ENCODE results near the gene NEDD4L. TPM values are rescaled to one million over a fixed set of nuclear protein-coding genes. Genes with fewer than 3 reads are reported as not detected.

Gene NEDD4L
- total RNA-seq, 4 donors from 2014 or later = 16.2 to 63.0 (median 30.4) TPM

DNA sequence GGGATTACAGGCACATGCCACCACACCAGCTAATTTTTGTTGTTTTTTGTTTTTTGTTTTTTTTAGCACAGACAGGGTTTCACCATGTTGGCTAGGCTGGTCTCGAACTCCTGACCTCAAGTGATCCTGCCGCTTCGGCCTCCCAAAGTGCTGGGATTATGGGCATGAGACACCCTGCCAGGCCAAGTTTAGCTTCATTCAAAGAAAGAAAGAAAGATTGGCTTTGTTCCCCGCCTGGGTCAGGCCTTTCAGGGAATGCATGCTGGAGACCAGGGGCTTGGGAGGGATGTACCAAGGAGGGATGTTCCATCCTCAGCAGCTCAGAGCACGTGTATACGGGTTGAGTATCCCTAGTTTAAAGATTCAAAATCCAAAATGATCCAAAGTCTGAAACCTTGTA, 301.8 kb downstream of the NEDD4L start:
- no peak for DNase-seq (ENCODE audit: low spot score)
- ATAC-seq (ENCODE audit: low FRiP score) = no peak
- TF ChIP-seq, protein P1, sequence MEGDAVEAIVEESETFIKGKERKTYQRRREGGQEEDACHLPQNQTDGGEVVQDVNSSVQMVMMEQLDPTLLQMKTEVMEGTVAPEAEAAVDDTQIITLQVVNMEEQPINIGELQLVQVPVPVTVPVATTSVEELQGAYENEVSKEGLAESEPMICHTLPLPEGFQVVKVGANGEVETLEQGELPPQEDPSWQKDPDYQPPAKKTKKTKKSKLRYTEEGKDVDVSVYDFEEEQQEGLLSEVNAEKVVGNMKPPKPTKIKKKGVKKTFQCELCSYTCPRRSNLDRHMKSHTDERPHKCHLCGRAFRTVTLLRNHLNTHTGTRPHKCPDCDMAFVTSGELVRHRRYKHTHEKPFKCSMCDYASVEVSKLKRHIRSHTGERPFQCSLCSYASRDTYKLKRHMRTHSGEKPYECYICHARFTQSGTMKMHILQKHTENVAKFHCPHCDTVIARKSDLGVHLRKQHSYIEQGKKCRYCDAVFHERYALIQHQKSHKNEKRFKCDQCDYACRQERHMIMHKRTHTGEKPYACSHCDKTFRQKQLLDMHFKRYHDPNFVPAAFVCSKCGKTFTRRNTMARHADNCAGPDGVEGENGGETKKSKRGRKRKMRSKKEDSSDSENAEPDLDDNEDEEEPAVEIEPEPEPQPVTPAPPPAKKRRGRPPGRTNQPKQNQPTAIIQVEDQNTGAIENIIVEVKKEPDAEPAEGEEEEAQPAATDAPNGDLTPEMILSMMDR (IDR thresholded peaks at IDR 0.05) = no peak

DNA sequence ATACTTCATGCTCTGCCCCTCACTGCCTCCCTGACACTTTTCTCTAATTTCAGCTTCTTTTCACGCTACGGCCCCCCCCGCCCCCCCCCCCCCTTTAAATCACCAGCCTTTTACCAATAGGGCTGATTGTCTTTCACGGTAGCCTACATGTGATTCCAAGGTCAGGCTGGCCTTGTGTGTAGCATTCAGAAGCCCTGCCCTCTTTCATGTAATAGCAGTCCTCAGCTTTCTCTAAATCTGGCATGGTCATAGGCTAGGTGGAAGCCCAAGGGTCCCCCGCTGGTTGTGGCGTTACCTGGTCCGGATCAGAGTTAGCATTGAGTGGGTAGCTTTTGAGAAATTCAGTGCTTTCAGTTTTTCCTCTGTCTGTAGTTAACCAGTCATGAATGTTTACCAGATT, 303.1 kb downstream of the NEDD4L start:
- ATAC-seq (ENCODE audit: low FRiP score) = no peak

DNA sequence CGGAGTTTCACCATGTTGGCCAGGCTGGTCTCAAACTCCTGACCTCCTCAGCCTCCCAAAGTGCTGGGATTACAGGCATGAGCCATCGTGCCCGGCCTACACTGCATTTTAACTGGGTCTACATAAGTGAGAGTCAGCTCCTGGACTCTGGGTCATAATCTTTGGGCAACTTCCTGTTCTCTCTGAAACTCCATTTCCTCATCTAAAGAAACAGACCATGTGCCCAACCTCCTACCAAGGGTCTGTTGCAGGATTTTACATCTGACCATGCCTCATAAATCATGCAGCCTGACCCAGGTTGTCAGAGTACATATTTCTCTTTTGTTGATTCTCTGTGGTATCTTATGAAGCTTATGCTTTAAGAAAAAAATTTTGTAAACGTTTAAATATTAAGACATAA, 304.5 kb downstream of the NEDD4L start:
- DNase-seq (ENCODE audit: low spot score) (no peak), ATAC-seq (ENCODE audit: low FRiP score) (no peak)
- TF ChIP-seq, protein P1 (IDR thresholded peaks at IDR 0.05) = no peak

More for the DNA sequence above, 303.1 kb downstream of the NEDD4L start:
- TF ChIP-seq, protein P1 (IDR thresholded peaks at IDR 0.05) = no peak
- no peak for DNase-seq (ENCODE audit: low spot score)

DNA sequence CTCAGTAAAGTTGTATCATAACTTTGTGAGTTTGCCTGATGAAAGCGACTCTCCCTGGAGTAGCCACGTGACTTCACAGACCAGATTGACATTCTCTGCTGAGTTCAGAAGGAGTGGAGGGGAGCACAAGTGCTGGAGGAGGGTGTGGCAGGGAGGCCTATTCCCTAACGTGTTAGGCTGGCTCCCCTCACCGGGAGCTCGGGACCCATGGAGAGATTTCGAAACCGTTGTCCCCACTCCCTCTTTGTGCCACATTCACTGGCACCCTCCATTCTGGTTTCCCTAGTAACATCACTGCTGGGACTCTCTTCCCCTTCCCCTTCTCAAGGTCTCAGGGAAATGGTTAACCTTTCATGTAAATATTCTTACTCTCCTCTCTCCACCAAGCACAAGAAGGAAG, 304.9 kb downstream of the NEDD4L start:
- TF ChIP-seq, protein P1 (IDR thresholded peaks at IDR 0.05) = no peak
- ATAC-seq (ENCODE audit: low FRiP score) = no peak
- no peak for DNase-seq (ENCODE audit: low spot score)

DNA sequence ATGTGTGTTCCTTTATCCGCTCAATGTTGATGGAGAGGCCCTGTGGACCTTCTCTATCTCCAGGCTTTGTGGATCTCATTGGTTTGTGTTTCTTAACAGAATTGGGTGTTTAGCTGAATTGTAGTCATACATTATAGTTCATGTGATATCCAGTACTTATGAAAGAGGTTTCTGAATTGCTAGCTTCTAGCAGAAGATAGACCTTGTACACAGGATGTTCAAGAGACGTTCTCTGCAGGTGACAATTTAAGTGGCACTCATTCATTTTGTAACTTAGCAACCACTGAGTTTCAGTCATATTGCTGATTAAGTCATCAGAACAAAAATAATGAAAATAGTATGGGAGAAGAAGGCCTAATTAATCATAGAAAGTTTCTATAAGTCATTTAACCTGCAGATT, 305.6 kb downstream of the NEDD4L start:
- ATAC-seq (ENCODE audit: low FRiP score) (no peak), DNase-seq (ENCODE audit: low spot score) (no peak)
- TF ChIP-seq, protein P1 (IDR thresholded peaks at IDR 0.05) = no peak

DNA sequence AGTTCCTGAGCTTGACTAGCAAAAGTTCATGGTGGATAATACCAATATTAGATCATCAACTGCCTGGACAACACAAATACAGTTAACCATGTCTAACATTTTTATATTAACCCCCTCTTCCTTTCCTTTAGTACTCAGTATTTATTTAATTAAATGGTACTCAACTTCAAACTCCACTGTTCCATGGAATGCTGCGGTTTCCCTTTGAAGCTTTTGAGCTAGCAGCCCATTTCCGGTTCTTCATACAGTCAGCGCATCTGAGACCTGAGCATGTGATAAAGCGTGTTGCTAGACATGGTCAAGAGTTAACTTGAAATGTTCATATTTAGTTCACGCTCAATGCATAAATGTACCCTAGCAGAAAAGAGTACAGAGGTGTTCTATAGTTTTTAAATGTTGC, 306.5 kb downstream of the NEDD4L start:
- DNase-seq (ENCODE audit: low spot score) = no peak
- TF ChIP-seq, protein P1 (IDR thresholded peaks at IDR 0.05) = no peak
- ATAC-seq (ENCODE audit: low FRiP score) = no peak

DNA sequence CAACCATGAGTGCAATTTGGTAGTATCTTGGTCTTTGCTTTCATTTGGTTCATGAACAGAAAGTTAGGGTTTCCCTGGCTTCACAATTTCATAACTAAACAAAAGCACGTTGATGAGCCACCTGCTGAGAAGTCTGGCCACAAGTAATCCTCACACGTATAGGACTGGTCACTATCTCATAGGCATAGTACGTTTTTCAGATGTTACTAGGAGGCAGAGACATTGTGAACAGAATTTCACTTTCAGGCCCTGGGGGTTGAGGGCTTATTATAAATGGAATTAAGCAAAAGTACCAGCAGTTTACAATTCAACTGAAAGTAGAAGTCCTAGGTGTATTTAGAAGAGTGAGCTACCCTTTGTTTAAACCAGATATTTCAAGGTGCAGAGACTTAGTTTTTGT, 307.8 kb downstream of the NEDD4L start:
- no peak for ATAC-seq (ENCODE audit: low FRiP score)
- DNase-seq (ENCODE audit: low spot score) = no peak

More for the DNA sequence above, 307.8 kb downstream of the NEDD4L start:
- TF ChIP-seq, protein P1 (IDR thresholded peaks at IDR 0.05) = no peak
